ENCODE data around the gene MON2. TPM values are rescaled to one million over a fixed set of nuclear protein-coding genes. Genes with fewer than 3 reads are reported as not detected.

Gene MON2
- polyA plus RNA-seq, 1 experiment: 7.8 TPM

DNA sequence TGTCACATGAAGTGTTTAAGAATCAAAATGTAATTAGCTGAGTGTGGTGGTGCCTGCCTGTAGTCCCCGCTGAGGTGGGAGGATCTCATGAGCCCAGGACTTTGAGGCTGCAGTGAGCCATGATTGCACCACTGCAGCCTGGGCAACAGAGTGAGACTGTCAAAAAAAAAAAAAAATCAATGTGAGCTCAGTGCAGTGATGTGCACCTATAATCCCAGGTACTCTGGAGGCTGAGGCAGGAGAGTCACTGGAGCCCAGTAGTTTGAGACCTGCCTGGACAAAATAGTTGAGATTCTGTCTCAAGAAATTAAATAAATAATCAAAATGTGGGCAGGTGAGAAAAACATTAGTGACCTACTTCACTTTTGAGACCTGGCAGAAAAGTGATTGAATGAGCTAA is 140.0 kb downstream of the MON2 start:
- CTCF ChIA-PET: interaction anchor here (1.6 kb wide), 2 partner anchors 143 to 206 kb away, joined by 4 read pairs; no protein-coding TSS in a partner anchor
- Histone ChIP-seq H3K36me3 (ENCODE audit: control insufficient read depth, insufficient read depth, low read length) (0 out of 2 replicates have a peak, but pooled peaks cover 1% of the 10 kb centered on the region), H3K27me3 (ENCODE audit: control insufficient read depth, insufficient read depth, low read length) (no peaks in the 10 kb centered on the region), H3K4me3 (ENCODE audit: low read depth, low read length) (no peak overlapping the region)
- POLR2A ChIA-PET: interaction anchor here (0.6 kb wide), 1 partner anchor 30 kb away, joined by 4 read pairs; no protein-coding TSS in a partner anchor
- no peak for DNase-seq (ENCODE audit: low read depth)
- TF ChIP-seq, protein P1, sequence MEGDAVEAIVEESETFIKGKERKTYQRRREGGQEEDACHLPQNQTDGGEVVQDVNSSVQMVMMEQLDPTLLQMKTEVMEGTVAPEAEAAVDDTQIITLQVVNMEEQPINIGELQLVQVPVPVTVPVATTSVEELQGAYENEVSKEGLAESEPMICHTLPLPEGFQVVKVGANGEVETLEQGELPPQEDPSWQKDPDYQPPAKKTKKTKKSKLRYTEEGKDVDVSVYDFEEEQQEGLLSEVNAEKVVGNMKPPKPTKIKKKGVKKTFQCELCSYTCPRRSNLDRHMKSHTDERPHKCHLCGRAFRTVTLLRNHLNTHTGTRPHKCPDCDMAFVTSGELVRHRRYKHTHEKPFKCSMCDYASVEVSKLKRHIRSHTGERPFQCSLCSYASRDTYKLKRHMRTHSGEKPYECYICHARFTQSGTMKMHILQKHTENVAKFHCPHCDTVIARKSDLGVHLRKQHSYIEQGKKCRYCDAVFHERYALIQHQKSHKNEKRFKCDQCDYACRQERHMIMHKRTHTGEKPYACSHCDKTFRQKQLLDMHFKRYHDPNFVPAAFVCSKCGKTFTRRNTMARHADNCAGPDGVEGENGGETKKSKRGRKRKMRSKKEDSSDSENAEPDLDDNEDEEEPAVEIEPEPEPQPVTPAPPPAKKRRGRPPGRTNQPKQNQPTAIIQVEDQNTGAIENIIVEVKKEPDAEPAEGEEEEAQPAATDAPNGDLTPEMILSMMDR (IDR thresholded peaks at IDR 0.05; ENCODE audit: insufficient read depth, low read depth, low read length): no peak

DNA sequence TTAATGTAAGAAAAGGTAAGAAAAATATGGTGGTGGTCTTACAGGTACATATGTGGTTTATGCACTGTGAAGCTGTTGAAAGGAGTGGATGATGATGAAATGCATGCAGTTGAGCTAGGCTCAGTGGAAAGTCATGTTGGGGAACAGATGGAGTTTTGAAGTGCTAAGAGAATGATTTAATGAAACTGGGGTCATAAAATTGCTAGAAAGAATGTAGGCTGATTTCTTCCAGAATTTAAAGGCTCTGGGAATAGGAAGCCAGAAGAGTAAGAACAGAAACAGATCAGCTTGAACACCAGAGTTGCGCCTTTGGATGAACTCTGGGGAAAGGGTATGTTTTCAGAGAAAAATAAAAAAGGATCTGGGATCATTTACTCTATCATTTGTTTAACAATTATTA is 146.5 kb downstream of the MON2 start:
- no peaks in the 10 kb centered on the region for H3K27me3 ChIP-seq (ENCODE audit: control insufficient read depth, insufficient read depth, low read length)
- ChIA-PET POLR2A (no interaction called here), CTCF (interaction anchor here (0.7 to 1.1 kb wide), 2 partner anchors 62 to 86 kb away, joined by 3 to 4 read pairs; no protein-coding TSS in a partner anchor)
- H3K4me3 ChIP-seq (ENCODE audit: low read depth, low read length): no peak overlapping the region
- no peak for DNase-seq (ENCODE audit: low read depth)
- peaks cover 3% of the 10 kb centered on the region; the same call in 1 of the 2 replicates for H3K36me3 ChIP-seq (ENCODE audit: control insufficient read depth, insufficient read depth, low read length)
- TF ChIP-seq, protein P1 (IDR thresholded peaks at IDR 0.05; ENCODE audit: insufficient read depth, low read depth, low read length): no peak

DNA sequence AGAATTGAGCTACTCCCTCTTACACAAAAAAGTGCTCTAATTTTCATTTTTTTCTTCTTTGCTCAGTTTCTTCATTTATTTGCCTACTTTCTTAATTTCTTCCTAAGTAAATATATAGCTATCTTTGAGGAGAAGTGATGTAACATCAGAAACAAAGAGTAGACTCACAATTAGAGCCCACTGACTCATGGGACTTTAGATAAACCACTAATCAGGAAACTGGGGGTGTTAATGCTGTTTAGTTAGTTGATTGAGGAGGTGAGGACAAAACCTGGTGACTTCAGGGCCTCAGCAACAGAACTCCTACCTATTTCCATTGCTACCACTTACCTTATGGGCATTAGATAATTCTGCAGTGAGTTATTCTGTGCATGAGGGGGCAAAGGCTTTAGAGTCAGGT is 151.7 kb downstream of the MON2 start:
- Histone ChIP-seq H3K27me3 (ENCODE audit: control insufficient read depth, insufficient read depth, low read length) (no peaks in the 10 kb centered on the region), H3K4me3 (ENCODE audit: low read depth, low read length) (no peak overlapping the region), H3K36me3 (ENCODE audit: control insufficient read depth, insufficient read depth, low read length) (peaks cover 2% of the 10 kb centered on the region; the same call in 1 of the 2 replicates)
- ChIA-PET CTCF (interaction anchor here (0.7 to 1.3 kb wide), 2 partner anchors 36 to 176 kb away, joined by 3 to 9 read pairs; no protein-coding TSS in a partner anchor), POLR2A (no interaction called here)
- TF ChIP-seq, protein P1 (IDR thresholded peaks at IDR 0.05; ENCODE audit: insufficient read depth, low read depth, low read length): no peak
- no peak for DNase-seq (ENCODE audit: low read depth)

DNA sequence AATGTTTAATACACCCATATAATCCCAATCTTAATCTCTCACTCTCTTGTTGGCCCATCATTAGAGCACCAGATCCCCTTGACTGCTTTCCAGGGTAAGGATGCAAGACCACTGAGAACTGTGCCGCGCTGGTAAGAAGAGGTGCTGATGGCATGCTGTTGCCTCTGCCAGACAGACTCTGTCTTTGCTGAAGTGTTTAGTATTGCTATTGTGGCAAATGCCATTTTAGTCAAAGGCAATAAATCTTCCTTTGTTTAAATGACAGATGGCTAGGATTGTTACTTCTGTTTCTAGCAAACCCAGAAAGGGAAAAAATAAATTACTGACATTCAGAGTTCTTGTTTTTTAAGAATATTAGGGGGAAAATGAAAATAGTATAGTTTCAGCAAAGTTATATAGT is 152.3 kb downstream of the MON2 start:
- no peak for DNase-seq (ENCODE audit: low read depth)
- TF ChIP-seq, protein P1 (IDR thresholded peaks at IDR 0.05; ENCODE audit: insufficient read depth, low read depth, low read length): no peak
- POLR2A ChIA-PET: no interaction called here
- peaks cover 2% of the 10 kb centered on the region; the same call in 1 of the 2 replicates for H3K36me3 ChIP-seq (ENCODE audit: control insufficient read depth, insufficient read depth, low read length)
- CTCF ChIA-PET: interaction anchor here (0.7 to 1.3 kb wide), 2 partner anchors 36 to 175 kb away, joined by 3 to 9 read pairs; no protein-coding TSS in a partner anchor
- H3K27me3 ChIP-seq (ENCODE audit: control insufficient read depth, insufficient read depth, low read length): no peaks in the 10 kb centered on the region
- no peak overlapping the region for H3K4me3 ChIP-seq (ENCODE audit: low read depth, low read length)

DNA sequence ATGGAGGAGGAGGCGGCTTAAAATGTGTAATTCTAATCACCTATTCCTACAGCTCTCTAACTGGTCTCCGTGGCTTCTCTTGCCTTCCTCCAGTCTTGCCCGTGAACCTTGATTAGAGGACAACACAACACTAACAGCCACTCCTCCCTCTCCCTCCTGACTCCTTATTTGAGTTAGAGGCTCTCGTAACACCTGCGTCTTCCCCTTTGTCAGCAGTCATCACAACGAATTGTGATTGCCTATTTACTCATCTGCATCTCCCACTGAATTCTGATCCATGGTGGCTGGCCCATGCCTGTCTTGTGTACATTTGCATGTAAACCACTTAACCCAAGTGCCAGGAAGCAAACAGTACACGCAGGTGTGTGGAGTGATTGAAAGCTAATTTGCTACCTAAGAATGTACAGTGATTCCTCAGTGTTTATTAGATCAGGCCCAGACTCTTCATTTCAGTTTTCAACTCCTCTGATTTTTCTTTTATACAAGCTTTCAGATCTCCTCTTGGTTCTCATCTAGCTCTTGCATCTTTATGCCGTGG is 154.5 kb downstream of the MON2 start:
- H3K4me3 ChIP-seq (ENCODE audit: low read depth, low read length): no peak overlapping the region
- TF ChIP-seq, protein P1 (IDR thresholded peaks at IDR 0.05; ENCODE audit: insufficient read depth, low read depth, low read length): no peak
- peaks cover under 1% of the 10 kb centered on the region; the same call in 1 of the 2 replicates for H3K36me3 ChIP-seq (ENCODE audit: control insufficient read depth, insufficient read depth, low read length)
- H3K27me3 ChIP-seq (ENCODE audit: control insufficient read depth, insufficient read depth, low read length): no peaks in the 10 kb centered on the region
- ChIA-PET CTCF (interaction anchor here (0.9 to 1.8 kb wide), 3 partner anchors 11 to 173 kb away, joined by 3 to 4 read pairs (median 3); no protein-coding TSS in a partner anchor), POLR2A (interaction anchor here (0.6 kb wide), 1 partner anchor 165 kb away, joined by 3 read pairs; no protein-coding TSS in a partner anchor)
- DNase-seq (ENCODE audit: low read depth): no peak
